C4-2B (cell line): ENCODE data around the gene DNAJA4.

ENCODE experiments used
- CTCF ChIP-seq: fragments of 450-650 bp; conservative IDR thresholded peaks from 2 replicates; pipeline ENCODE4 v1.5.1; 2017; ENCODE audit warnings: mild to moderate bottlenecking
- ZFX ChIP-seq: fragments of 450-650 bp; IDR thresholded peaks from 2 replicates; pipeline ENCODE4 v1.6.1; 2017

DNA sequence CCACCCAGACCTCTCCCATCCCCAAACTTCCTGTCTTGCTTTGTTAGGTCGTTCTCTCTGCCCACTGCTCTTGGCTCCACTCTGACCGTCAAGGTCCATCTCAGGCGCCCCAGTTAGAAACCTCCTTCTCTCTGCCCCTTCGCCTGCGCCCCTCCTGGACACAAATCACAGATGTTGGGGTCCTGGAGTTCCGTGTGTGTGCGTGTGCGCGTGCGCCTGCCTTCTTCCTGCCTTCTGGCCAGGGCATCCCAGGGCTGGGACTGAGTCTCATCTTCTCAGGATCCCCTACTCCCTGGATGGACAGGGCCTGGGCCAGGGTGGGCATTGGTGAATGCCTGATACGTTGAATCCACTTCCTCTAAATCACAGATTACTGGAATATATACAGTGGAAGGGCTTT lies 30.9 kb upstream of the DNAJA4 start:
- no peak for TF ChIP-seq CTCF
- TF ChIP-seq ZFX: no peak
